ENCODE data around the gene FDX2.

- no peak for TF ChIP-seq POLR2AphosphoS5 (IDR thresholded peaks at IDR 0.05; ENCODE audit: insufficient read depth, low read depth, low read length)
- no peak for TF ChIP-seq POLR2A (IDR thresholded peaks at IDR 0.05; ENCODE audit: low read depth, low read length)
- TF ChIP-seq CTCF (IDR thresholded peaks at IDR 0.05; ENCODE audit: extremely low read depth in 1 of 2, insufficient read depth in 1 of 2, low read depth in 1 of 2, low read length in 2 of 2), result no peak
- no peak for TF ChIP-seq GATA2 (IDR thresholded peaks at IDR 0.05; ENCODE audit: insufficient read depth, insufficient read length, low read depth, low read length)
- no peak for TF ChIP-seq MAX (IDR thresholded peaks at IDR 0.05; ENCODE audit: insufficient read depth, insufficient read length)
- TF ChIP-seq MYC (IDR thresholded peaks at IDR 0.05; ENCODE audit: low read depth, low read length), result no peak
These were observed 41.2 kb downstream of the FDX2 start for GRCh38 chr19:10274589-10274988.
